Fibroblast of mammary gland (primary cell): ENCODE measurements around the gene TCF7L2.

Experiments
- DNase-seq: peaks from one replicate; pipeline ENCODE4 v3.0.0-alpha.2; 2010; ENCODE audit warnings: low read depth
- H3K4me3 ChIP-seq: 2 replicates; pipeline ENCODE4 v1.5.1; 2011; ENCODE audit warnings: low read depth, mild to moderate bottlenecking, low read length, moderate library complexity; ENCODE audit not compliant: control insufficient read depth
- CTCF ChIP-seq: conservative IDR thresholded peaks from 2 replicates; pipeline ENCODE4 v1.5.1; 2011; ENCODE audit warnings: low read depth, low read length, inconsistent platforms; ENCODE audit not compliant: control insufficient read depth, insufficient read depth

The TCF7L2 gene

GRCh38 chr10:113093188-113094113, 143.4 kb downstream of the TCF7L2 start:
- H3K4me3 ChIP-seq, result no peak overlapping the region
- TF ChIP-seq CTCF, result no peak
- peak; percentile 69 for DNase-seq

- no peak for TF ChIP-seq CTCF
- DNase-seq, result peak; percentile 62
- H3K4me3 ChIP-seq, result no peak overlapping the region
Measured at GRCh38 chr10:113094114-113094486, 144.1 kb downstream of the TCF7L2 start.

- H3K4me3 ChIP-seq, result no peak overlapping the region
- no peak for TF ChIP-seq CTCF
- no peak for DNase-seq
Measured at GRCh38 chr10:113095419-113096127, 145.5 kb downstream of the TCF7L2 start.

- TF ChIP-seq CTCF, result no peak
- no peak overlapping the region for H3K4me3 ChIP-seq
- no peak for DNase-seq
Measured at GRCh38 chr10:113096128-113096996, 146.3 kb downstream of the TCF7L2 start.

GRCh38 chr10:113097036-113097435, 147.0 kb downstream of the TCF7L2 start:
- TF ChIP-seq CTCF, result no peak
- no peak for DNase-seq
- no peak overlapping the region for H3K4me3 ChIP-seq

- no peak for TF ChIP-seq CTCF
- no peak overlapping the region for H3K4me3 ChIP-seq
- peak; percentile 43 for DNase-seq
Measured at GRCh38 chr10:113099431-113100183, 149.6 kb downstream of the TCF7L2 start.
